A549 (cell line): ENCODE results near the gene CPOX. TPM values are rescaled to one million over a fixed set of nuclear protein-coding genes. Genes with fewer than 3 reads are reported as not detected.

Source experiments
- ATAC-seq, 2 experiments: fragments of 200-7000 bp in 1 of 2; fragments of >200 bp in 1 of 2; cut with Nextera tagmentation in 1 of 2; cut with Tn5 transposase in 1 of 2; 3 replicates each; pipeline versions ENCODE4 v1.8.0 to v1.9.1; 2018 to 2020; ENCODE audit warnings: mild to moderate bottlenecking in 1 of 2, moderate library complexity in 1 of 2
- CTCF ChIA-PET: fragments of 300-600 bp; sonication (Branson Sonifier 250); formaldehyde crosslinking; extraction: SDS; loops from one replicate; lab custom pipeline; 2021; ENCODE audit warnings: antibody characterized with exemption, inconsistent platforms; lab: Yijun Ruan, JAX
- POLR2A ChIA-PET: fragments of 350-600 bp; formaldehyde crosslinking; extraction: SDS; loops from one replicate; lab custom pipeline; 2021; ENCODE audit warnings: antibody characterized with exemption, inconsistent platforms; lab: Yijun Ruan, JAX
- DNase-seq, 2 experiments: peaks; one replicate each; pipeline versions ENCODE4 v3.0.0 to v3.0.0-alpha.2; 2011 to 2016; ENCODE audit warnings: low read depth in 1 of 2, low spot score in 1 of 2
- FAIRE-seq: peaks from 2 replicates; lab custom pipeline; 2011; peaks lifted over from hg19 to GRCh38; lab: Jason Lieb, UNC
- H3K27ac ChIP-seq, 2 experiments: fragments of >200 bp; sonication (Bioruptor Twin); formaldehyde crosslinking; 3 replicates each; pipeline ENCODE4 v1.5.1; 2016 to 2017
- H3K4me1 ChIP-seq: fragments of >200 bp; sonication (Bioruptor Twin); formaldehyde crosslinking; 3 replicates; pipeline ENCODE4 v1.6.1; 2016
- H3K4me2 ChIP-seq: fragments of >200 bp; sonication (Bioruptor Twin); formaldehyde crosslinking; 3 replicates; pipeline ENCODE4 v1.6.1; 2016
- H3K4me3 ChIP-seq: fragments of >200 bp; sonication (Bioruptor Twin); formaldehyde crosslinking; 3 replicates; pipeline ENCODE4 v1.5.1; 2016
- H3K9me3 ChIP-seq: fragments of >200 bp; sonication (Bioruptor Twin); formaldehyde crosslinking; 3 replicates; pipeline ENCODE4 v1.6.1; 2016
- ATOH8 ChIP-seq: fragments of 250-450 bp; sonication (Bioruptor Pico); IDR thresholded peaks from 2 replicates; pipeline ENCODE4 v1.5.0; 2020; ENCODE audit warnings: low read depth, mild to moderate bottlenecking, moderate library complexity
- CBX8 ChIP-seq: fragments of 200-600 bp; sonication (generic); IDR thresholded peaks from 2 replicates; pipeline ENCODE4 v1.6.1; 2016
- ELK1 ChIP-seq: fragments of 150-350 bp; IDR thresholded peaks from 2 replicates; pipeline ENCODE4 v1.6.1; 2014; ENCODE audit warnings: low read depth, mild to moderate bottlenecking, low read length
- EP300 ChIP-seq, 2 experiments: fragments of >200 bp; sonication (Bioruptor Twin); formaldehyde crosslinking; IDR thresholded peaks; 2 replicates in 1 of 2; 3 replicates in 1 of 2; pipeline ENCODE4 v1.6.1; 2016 to 2017
- FOSL2 ChIP-seq, 2 experiments: fragments of 450-650 bp in 1 of 2; fragments of >200 bp in 1 of 2; sonication (Bioruptor Twin) in 1 of 2; formaldehyde crosslinking; IDR thresholded peaks; 2 replicates each; pipeline versions ENCODE4 v1.5.0 to v1.6.1; 2016 to 2020; ENCODE audit warnings: mild to moderate bottlenecking in 1 of 2, moderate library complexity in 1 of 2
- GATA3 ChIP-seq: IDR thresholded peaks from 2 replicates; pipeline ENCODE4 v1.6.1; 2012; ENCODE audit warnings: borderline replicate concordance
- HDAC2 ChIP-seq: fragments of 200-600 bp; sonication (generic); IDR thresholded peaks from 2 replicates; pipeline ENCODE4 v1.6.1; 2016
- HEYL ChIP-seq: fragments of 250-450 bp; sonication (Bioruptor Pico); IDR thresholded peaks from 2 replicates; pipeline ENCODE4 v1.8.0; 2021; ENCODE audit warnings: mild to moderate bottlenecking, moderate library complexity
- HOXA7 ChIP-seq: fragments of 250-450 bp; sonication (Bioruptor Pico); IDR thresholded peaks from 2 replicates; pipeline ENCODE4 v1.5.0; 2020; ENCODE audit warnings: mild to moderate bottlenecking, moderate library complexity
- HOXB13 ChIP-seq: fragments of 250-450 bp; sonication (Bioruptor Pico); IDR thresholded peaks from 2 replicates; pipeline ENCODE4 v1.5.0; 2020; ENCODE audit warnings: low read depth, mild to moderate bottlenecking, moderate library complexity
- HOXB5 ChIP-seq: fragments of 250-450 bp; sonication (Bioruptor Pico); IDR thresholded peaks from 2 replicates; pipeline ENCODE4 v1.5.0; 2020; ENCODE audit warnings: mild to moderate bottlenecking, moderate library complexity
- KDM5A ChIP-seq: fragments of 200-600 bp; sonication (generic); IDR thresholded peaks from 2 replicates; pipeline ENCODE4 v1.6.1; 2016; ENCODE audit warnings: antibody characterized with exemption, mild to moderate bottlenecking
- NR3C1 ChIP-seq: fragments of >200 bp; sonication (Bioruptor Twin); formaldehyde crosslinking; IDR thresholded peaks from 3 replicates; pipeline ENCODE4 v1.6.1; 2017
- RARB ChIP-seq: fragments of 250-450 bp; sonication (Bioruptor Pico); IDR thresholded peaks from 2 replicates; pipeline ENCODE4 v1.8.0; 2021; ENCODE audit warnings: mild to moderate bottlenecking, moderate library complexity
- RNF2 ChIP-seq: fragments of 200-600 bp; sonication (generic); IDR thresholded peaks from 2 replicates; pipeline ENCODE4 v1.6.1; 2016; ENCODE audit warnings: low read depth, mild to moderate bottlenecking, antibody characterized with exemption, moderate library complexity, borderline replicate concordance
- ZFP36 ChIP-seq: fragments of 450-650 bp; IDR thresholded peaks from 2 replicates; pipeline ENCODE4 v1.6.1; 2014; ENCODE audit warnings: borderline replicate concordance; ENCODE audit not compliant: partially characterized antibody
- WGBS: methylation state at CpG from one replicate; pipeline ENCODE4 v1.1.6; 2017; ENCODE audit errors: missing lambda C conversion rate; 5-methylcytosine and 5-hydroxymethylcytosine counted together
- polyA plus RNA-seq, 4 experiments: library from polyadenylated mRNA; depleted of rRNA in 3 of 4; stranded (reverse); fragments of >200 nt; fragmentation: RNase III in 1 of 4; extraction: RNeasy Plus Mini Kit Qiagen cat#74134 plus additional on column Dnase treatment in 1 of 4; gene quantifications; 2 replicates in 3 of 4; 3 replicates in 1 of 4; pipeline ENCODE4 v1.2.3, GENCODE V29; 2011 to 2017
- TF ChIP-seq, protein P1 (sequence below): fragments of >200 bp; sonication (Bioruptor Twin); formaldehyde crosslinking; IDR thresholded peaks from 2 replicates; pipeline ENCODE4 v1.6.1; 2016
- TF ChIP-seq, protein P2 (sequence below): fragments of 250-450 bp; sonication (Bioruptor Pico); IDR thresholded peaks from 2 replicates; pipeline ENCODE4 v1.5.0; 2021; ENCODE audit warnings: mild to moderate bottlenecking, moderate library complexity, borderline replicate concordance
- TF ChIP-seq, protein P3 (sequence below): fragments of 450-650 bp; IDR thresholded peaks from 2 replicates; pipeline ENCODE4 v1.6.1; 2014; ENCODE audit warnings: antibody characterized with exemption

The CPOX gene
- polyA plus RNA-seq, 2 of the 4 experiments (the other 2 are of a cell fraction): 25.7 to 30.3 TPM

GRCh38 chr3:98626151-98626550, 32.7 kb upstream of the CPOX start (continued):
- no peak for TF ChIP-seq ELK1

GRCh38 chr3:98623572-98624280, 30.3 kb upstream of the CPOX start:
- no peak overlapping the region for H3K4me3 ChIP-seq
- H3K9me3 ChIP-seq: no peaks in the 10 kb centered on the region
- DNase-seq: no peak
- CTCF ChIA-PET: no interaction called here
- H3K27ac ChIP-seq: no peak overlapping the region
- H3K4me2 ChIP-seq: no peak overlapping the region
- 31% methylated on average over 3 of the region's 3 CpGs for WGBS
- H3K4me1 ChIP-seq: no peaks in the 10 kb centered on the region
- no peak for ATAC-seq
- TF ChIP-seq, protein P1, sequence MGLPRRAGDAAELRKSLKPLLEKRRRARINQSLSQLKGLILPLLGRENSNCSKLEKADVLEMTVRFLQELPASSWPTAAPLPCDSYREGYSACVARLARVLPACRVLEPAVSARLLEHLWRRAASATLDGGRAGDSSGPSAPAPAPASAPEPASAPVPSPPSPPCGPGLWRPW: no peak
- TF ChIP-seq ATOH8 (CRISPR knock-in tag) (no peak), RARB (CRISPR knock-in tag) (no peak), HOXA7 (CRISPR knock-in tag) (no peak), RNF2 (no peak), ELK1 (no peak), KDM5A (no peak), HEYL (no peak), GATA3 (no peak)
- TF ChIP-seq, protein P2, sequence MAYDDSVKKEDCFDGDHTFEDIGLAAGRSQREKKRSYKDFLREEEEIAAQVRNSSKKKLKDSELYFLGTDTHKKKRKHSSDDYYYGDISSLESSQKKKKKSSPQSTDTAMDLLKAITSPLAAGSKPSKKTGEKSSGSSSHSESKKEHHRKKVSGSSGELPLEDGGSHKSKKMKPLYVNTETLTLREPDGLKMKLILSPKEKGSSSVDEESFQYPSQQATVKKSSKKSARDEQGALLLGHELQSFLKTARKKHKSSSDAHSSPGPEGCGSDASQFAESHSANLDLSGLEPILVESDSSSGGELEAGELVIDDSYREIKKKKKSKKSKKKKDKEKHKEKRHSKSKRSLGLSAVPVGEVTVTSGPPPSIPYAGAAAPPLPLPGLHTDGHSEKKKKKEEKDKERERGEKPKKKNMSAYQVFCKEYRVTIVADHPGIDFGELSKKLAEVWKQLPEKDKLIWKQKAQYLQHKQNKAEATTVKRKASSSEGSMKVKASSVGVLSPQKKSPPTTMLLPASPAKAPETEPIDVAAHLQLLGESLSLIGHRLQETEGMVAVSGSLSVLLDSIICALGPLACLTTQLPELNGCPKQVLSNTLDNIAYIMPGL (CRISPR knock-in tag): no peak
- no peak for FAIRE-seq
- POLR2A ChIA-PET: no interaction called here

DNA sequence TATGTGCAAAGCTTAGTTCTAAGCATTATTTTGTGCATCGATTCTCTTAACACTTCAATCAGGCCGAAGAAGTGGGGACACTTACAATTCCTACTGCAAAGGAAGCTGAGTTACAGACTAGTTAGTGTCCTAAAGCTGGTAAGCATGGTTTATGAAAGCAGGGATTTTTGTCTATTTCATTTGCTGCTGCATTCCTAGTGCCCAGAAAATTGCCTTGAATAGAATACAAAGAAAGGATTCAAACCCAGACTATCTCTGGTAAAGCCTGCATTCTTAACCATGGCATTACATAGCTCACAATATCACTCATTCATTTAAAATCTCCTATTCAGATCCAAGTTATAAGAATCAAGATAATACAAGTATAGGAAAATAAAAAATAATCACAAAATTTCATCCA, 24.4 kb upstream of the CPOX start:
- H3K4me1 ChIP-seq: no peaks in the 10 kb centered on the region
- no peak for DNase-seq
- FAIRE-seq: no peak
- POLR2A ChIA-PET: no interaction called here
- no peaks in the 10 kb centered on the region for H3K9me3 ChIP-seq
- TF ChIP-seq, protein P3, sequence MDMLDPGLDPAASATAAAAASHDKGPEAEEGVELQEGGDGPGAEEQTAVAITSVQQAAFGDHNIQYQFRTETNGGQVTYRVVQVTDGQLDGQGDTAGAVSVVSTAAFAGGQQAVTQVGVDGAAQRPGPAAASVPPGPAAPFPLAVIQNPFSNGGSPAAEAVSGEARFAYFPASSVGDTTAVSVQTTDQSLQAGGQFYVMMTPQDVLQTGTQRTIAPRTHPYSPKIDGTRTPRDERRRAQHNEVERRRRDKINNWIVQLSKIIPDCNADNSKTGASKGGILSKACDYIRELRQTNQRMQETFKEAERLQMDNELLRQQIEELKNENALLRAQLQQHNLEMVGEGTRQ: no peak
- no peak for TF ChIP-seq ELK1
- no peak for TF ChIP-seq EP300 (IDR thresholded peaks at IDR 0.05)
- no peak for TF ChIP-seq HOXB13 (CRISPR knock-in tag)
- no peak for TF ChIP-seq HOXB5 (CRISPR knock-in tag)
- no peak for TF ChIP-seq HDAC2
- TF ChIP-seq NR3C1: no peak
- no peak for TF ChIP-seq CBX8
- no peak for TF ChIP-seq ZFP36
- TF ChIP-seq FOSL2 (IDR thresholded peaks at IDR 0.05): no peak
- TF ChIP-seq FOSL2 (CRISPR knock-in tag; IDR thresholded peaks at IDR 0.05): no peak
- H3K4me3 ChIP-seq: no peak overlapping the region
- WGBS: 68% methylated on average over 2 of the region's 2 CpGs
- no peak overlapping the region for H3K27ac ChIP-seq
- CTCF ChIA-PET: interaction anchor here (1.2 kb wide), 1 partner anchor 15 kb away, joined by 5 read pairs; no protein-coding TSS in a partner anchor
- no peak overlapping the region for H3K4me2 ChIP-seq
- ATAC-seq: no peak
